GM18505 (cell line): ENCODE data around the gene ADGRG1.
"Not testable (repeated sequence)": the region's sequence is repeated elsewhere in the genome, so short reads cannot be mapped to it uniquely, and the experiment has no call there.

Experiments used
- ATAC-seq: cut with Tn5 transposase; IDR thresholded peaks from one replicate; pipeline ENCODE4 v1.9.1; 2021; ENCODE audit not compliant: unreplicated experiment
- POLR2A ChIP-seq: IDR thresholded peaks from 4 replicates; pipeline ENCODE4 v1.6.1; 2011; ENCODE audit warnings: borderline replicate concordance; ENCODE audit not compliant: insufficient read depth, insufficient read length; ENCODE audit errors: extremely low read depth

The ADGRG1 gene

GRCh38 chr16:57661936-57662906 lies 33.8 kb downstream of the ADGRG1 start:
- TF ChIP-seq POLR2A: no peak
- ATAC-seq: no peak

- TF ChIP-seq POLR2A: no peak
- no peak for ATAC-seq
Measured at GRCh38 chr16:57663436-57663835, 35.0 kb downstream of the ADGRG1 start.

GRCh38 chr16:57663917-57664661 lies 35.7 kb downstream of the ADGRG1 start:
- no peak for TF ChIP-seq POLR2A
- no peak for ATAC-seq

- no peak for ATAC-seq
- no peak for TF ChIP-seq POLR2A
Measured at GRCh38 chr16:57664662-57665025, 36.2 kb downstream of the ADGRG1 start.

GRCh38 chr16:57665541-57665940 lies 37.1 kb downstream of the ADGRG1 start:
- no peak for TF ChIP-seq POLR2A
- no peak for ATAC-seq

- ATAC-seq: no peak
- TF ChIP-seq POLR2A: no peak
Measured at GRCh38 chr16:57666353-57667047, 38.1 kb downstream of the ADGRG1 start.

- TF ChIP-seq POLR2A: no peak
- no peak for ATAC-seq
Measured at GRCh38 chr16:57667048-57667525, 38.7 kb downstream of the ADGRG1 start.

- no peak for ATAC-seq
- no peak for TF ChIP-seq POLR2A
Measured at GRCh38 chr16:57667526-57668262, 39.3 kb downstream of the ADGRG1 start.

GRCh38 chr16:57668263-57668571 lies 39.8 kb downstream of the ADGRG1 start, which contains the start of gene ADGRG3:
ADGRG3 (plus strand) TSS chr16:57668306; CDS start chr16:57668348, 42 bp downstream.
- no peak for ATAC-seq
- no peak for TF ChIP-seq POLR2A

- TF ChIP-seq POLR2A: no peak
- ATAC-seq: no peak
Measured at GRCh38 chr16:57668630-57669475, 40.4 kb downstream of the ADGRG1 start.

- no peak for TF ChIP-seq POLR2A
- ATAC-seq: no peak
Measured at GRCh38 chr16:57669476-57670162, 41.2 kb downstream of the ADGRG1 start.

GRCh38 chr16:57670196-57670595 lies 41.8 kb downstream of the ADGRG1 start:
- no peak for ATAC-seq
- no peak for TF ChIP-seq POLR2A

GRCh38 chr16:57671451-57671850 lies 43.0 kb downstream of the ADGRG1 start:
- not testable (repeated sequence) for ATAC-seq
